Measurements from ENCODE around the gene CLBA1.

DNA sequence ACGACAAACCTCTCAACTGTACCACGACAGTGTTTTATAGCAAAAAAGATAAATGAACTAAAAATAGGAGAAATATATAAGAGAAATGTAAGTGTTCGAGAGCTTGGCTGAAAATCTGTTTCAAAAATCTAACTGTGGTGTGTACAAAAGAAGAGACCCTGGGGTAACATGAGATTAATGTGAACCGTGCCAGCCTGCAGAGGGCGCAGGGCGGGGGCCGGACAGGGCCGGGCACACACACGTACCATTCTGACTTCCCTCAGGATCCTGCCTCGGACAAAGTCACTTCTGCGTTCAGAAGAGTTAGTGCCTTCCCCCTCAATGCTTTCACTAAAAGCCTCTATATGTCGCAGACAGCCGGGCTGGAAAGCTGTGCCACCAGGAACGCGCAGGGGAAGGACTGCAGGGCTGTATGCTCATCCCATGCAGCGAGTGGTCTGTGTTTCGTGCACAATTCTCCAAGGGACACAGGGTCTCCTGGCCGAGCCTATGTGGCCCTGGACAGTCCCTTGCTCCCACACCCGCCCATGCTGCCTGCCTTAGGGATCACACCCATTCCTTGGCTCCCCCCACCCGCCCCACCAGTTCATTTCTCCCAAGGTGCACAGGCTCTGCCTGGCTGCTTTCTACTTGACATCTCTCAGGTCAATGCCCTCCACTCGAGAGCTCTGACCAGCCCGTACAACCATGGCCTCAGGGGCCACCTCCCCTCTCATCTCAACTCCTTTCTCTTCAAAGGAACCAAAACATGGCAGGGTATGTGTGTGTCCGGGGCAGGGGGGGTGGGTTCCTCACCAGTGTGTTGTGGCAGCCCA is 26.8 kb downstream of the CLBA1 start:
- TF ChIP-seq, protein P1, sequence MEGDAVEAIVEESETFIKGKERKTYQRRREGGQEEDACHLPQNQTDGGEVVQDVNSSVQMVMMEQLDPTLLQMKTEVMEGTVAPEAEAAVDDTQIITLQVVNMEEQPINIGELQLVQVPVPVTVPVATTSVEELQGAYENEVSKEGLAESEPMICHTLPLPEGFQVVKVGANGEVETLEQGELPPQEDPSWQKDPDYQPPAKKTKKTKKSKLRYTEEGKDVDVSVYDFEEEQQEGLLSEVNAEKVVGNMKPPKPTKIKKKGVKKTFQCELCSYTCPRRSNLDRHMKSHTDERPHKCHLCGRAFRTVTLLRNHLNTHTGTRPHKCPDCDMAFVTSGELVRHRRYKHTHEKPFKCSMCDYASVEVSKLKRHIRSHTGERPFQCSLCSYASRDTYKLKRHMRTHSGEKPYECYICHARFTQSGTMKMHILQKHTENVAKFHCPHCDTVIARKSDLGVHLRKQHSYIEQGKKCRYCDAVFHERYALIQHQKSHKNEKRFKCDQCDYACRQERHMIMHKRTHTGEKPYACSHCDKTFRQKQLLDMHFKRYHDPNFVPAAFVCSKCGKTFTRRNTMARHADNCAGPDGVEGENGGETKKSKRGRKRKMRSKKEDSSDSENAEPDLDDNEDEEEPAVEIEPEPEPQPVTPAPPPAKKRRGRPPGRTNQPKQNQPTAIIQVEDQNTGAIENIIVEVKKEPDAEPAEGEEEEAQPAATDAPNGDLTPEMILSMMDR (IDR thresholded peaks at IDR 0.05), result peak in 3 of 4 experiments; percentile 38 to 60 (median 48)
- TF ChIP-seq POLR2A (IDR thresholded peaks at IDR 0.05) (no peak), POLR2AphosphoS5 (IDR thresholded peaks at IDR 0.05) (no peak), EP300 (IDR thresholded peaks at IDR 0.05) (no peak)

All from gastroesophageal sphincter (tissue), 3 donors.